ENCODE results near the gene KRTAP9-4.

Gene KRTAP9-4

GRCh38 chr17:41284043-41284442, 34.6 kb downstream of the KRTAP9-4 start:
- Histone ChIP-seq H3K27ac (no peak overlapping the region), H3K27me3 (ENCODE audit: insufficient read depth, low read depth, severe bottlenecking) (peaks cover 87% of the 10 kb centered on the region), H3K36me3 (no peaks in the 10 kb centered on the region), H3K4me3 (ENCODE audit: low read depth, low read length) (no peak overlapping the region), H3K9me3 (ENCODE audit: severe bottlenecking) (no peaks in the 10 kb centered on the region)
- no peak for DNase-seq
- TF ChIP-seq, protein P1, sequence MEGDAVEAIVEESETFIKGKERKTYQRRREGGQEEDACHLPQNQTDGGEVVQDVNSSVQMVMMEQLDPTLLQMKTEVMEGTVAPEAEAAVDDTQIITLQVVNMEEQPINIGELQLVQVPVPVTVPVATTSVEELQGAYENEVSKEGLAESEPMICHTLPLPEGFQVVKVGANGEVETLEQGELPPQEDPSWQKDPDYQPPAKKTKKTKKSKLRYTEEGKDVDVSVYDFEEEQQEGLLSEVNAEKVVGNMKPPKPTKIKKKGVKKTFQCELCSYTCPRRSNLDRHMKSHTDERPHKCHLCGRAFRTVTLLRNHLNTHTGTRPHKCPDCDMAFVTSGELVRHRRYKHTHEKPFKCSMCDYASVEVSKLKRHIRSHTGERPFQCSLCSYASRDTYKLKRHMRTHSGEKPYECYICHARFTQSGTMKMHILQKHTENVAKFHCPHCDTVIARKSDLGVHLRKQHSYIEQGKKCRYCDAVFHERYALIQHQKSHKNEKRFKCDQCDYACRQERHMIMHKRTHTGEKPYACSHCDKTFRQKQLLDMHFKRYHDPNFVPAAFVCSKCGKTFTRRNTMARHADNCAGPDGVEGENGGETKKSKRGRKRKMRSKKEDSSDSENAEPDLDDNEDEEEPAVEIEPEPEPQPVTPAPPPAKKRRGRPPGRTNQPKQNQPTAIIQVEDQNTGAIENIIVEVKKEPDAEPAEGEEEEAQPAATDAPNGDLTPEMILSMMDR (IDR thresholded peaks at IDR 0.05; ENCODE audit: low read depth, low read length) = no peak

DNA sequence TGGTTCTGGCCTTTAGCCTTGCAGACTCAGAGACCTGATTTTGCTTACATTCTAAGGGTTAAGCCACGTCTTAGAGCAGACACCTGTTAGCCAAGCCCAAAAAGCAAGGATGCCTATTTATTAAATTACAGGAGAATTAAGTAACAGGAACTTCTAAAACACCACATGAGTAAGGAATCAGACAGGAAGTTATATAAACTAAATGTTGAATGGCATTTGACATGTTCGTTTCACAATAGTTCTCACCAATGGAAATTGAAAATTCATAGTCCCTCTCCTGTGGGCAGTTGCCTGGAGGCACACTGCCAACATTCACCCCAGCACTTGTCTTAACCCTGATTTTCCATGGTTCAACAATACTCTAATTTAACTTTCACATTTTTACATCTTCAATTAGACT, 35.1 kb downstream of the KRTAP9-4 start:
- Histone ChIP-seq H3K27me3 (ENCODE audit: insufficient read depth, low read depth, severe bottlenecking) (peaks cover 90% of the 10 kb centered on the region), H3K36me3 (no peaks in the 10 kb centered on the region), H3K9me3 (ENCODE audit: severe bottlenecking) (no peaks in the 10 kb centered on the region), H3K27ac (no peak overlapping the region), H3K4me3 (ENCODE audit: low read depth, low read length) (no peak overlapping the region)
- TF ChIP-seq, protein P1 (IDR thresholded peaks at IDR 0.05; ENCODE audit: low read depth, low read length) = no peak
- DNase-seq = no peak

DNA sequence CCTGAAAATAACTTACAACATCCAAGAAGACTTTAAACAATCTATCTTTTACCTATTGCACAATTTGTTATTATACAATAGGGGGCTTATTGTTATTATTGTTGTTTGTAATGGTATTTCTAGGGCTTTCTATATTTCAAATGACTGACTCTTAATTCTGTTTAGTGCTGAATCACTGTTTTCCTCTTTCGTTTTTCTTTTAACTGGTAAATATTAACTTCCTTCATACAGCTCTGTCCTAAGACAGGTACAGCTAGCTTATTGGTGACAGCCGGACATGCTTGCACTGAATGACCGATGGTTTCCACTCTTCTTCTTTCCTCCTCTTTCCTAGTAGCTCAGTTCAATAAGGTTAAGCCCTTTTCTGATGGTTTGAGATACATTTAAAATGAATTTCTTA, 37.6 kb downstream of the KRTAP9-4 start:
- no peak overlapping the region for H3K4me3 ChIP-seq (ENCODE audit: low read depth, low read length)
- TF ChIP-seq, protein P1 (IDR thresholded peaks at IDR 0.05; ENCODE audit: low read depth, low read length) = no peak
- H3K27me3 ChIP-seq (ENCODE audit: insufficient read depth, low read depth, severe bottlenecking) = peaks cover 94% of the 10 kb centered on the region
- no peaks in the 10 kb centered on the region for H3K36me3 ChIP-seq
- DNase-seq = no peak
- no peaks in the 10 kb centered on the region for H3K9me3 ChIP-seq (ENCODE audit: severe bottlenecking)
- no peak overlapping the region for H3K27ac ChIP-seq

DNA sequence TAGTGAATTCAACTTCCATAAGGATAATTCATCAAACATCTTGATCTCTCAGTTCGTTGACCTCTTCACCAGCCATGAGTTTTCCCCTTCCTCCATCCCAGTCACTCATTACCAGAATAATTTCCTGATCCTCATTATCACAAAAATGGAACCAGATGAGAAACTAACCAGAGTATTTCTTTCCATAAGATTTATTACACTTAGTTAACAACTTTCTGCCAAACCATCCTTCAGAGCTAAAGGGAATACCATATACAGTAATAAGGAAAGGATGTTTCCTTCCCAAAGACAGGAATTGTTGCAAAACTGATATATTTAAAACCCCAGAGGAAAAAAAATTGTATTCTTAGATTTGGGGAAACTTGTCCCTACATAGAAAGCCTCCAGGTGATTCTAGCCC, 44.5 kb downstream of the KRTAP9-4 start:
- H3K27ac ChIP-seq = no peak overlapping the region
- TF ChIP-seq, protein P1 (IDR thresholded peaks at IDR 0.05; ENCODE audit: low read depth, low read length) = no peak
- H3K9me3 ChIP-seq (ENCODE audit: severe bottlenecking) = no peaks in the 10 kb centered on the region
- DNase-seq = no peak
- peaks cover 93% of the 10 kb centered on the region for H3K27me3 ChIP-seq (ENCODE audit: insufficient read depth, low read depth, severe bottlenecking)
- H3K4me3 ChIP-seq (ENCODE audit: low read depth, low read length) = no peak overlapping the region
- no peaks in the 10 kb centered on the region for H3K36me3 ChIP-seq

DNA sequence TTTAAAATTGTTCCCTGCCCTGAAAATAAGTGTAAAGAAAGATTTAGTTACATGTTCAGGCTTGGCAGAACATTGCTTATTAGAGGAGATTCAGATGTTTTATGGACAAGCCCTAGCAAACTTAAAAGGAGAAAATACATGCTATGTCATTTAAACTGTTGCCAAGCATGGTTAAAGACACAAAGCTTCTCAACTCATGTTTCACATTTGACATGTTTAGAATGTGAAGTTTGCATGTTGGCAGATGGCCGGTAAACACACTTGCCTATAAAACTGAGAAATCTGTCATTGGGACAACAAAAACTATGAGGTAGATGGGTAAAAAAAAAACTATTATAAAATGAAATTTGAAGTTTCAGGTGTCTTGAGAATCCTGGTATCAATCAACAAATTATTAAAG, 47.4 kb downstream of the KRTAP9-4 start:
- no peaks in the 10 kb centered on the region for H3K36me3 ChIP-seq
- H3K4me3 ChIP-seq (ENCODE audit: low read depth, low read length) = no peak overlapping the region
- H3K27me3 ChIP-seq (ENCODE audit: insufficient read depth, low read depth, severe bottlenecking) = peaks cover 89% of the 10 kb centered on the region
- H3K27ac ChIP-seq = no peak overlapping the region
- DNase-seq = no peak
- peaks cover 3% of the 10 kb centered on the region for H3K9me3 ChIP-seq (ENCODE audit: severe bottlenecking)
- TF ChIP-seq, protein P1 (IDR thresholded peaks at IDR 0.05; ENCODE audit: low read depth, low read length) = no peak

GRCh38 chr17:41298458-41299135, 49.1 kb downstream of the KRTAP9-4 start:
- H3K36me3 ChIP-seq = no peaks in the 10 kb centered on the region
- DNase-seq = no peak
- TF ChIP-seq, protein P1 (IDR thresholded peaks at IDR 0.05; ENCODE audit: low read depth, low read length) = no peak
- peaks cover 3% of the 10 kb centered on the region for H3K9me3 ChIP-seq (ENCODE audit: severe bottlenecking)
- H3K27ac ChIP-seq = no peak overlapping the region
- H3K27me3 ChIP-seq (ENCODE audit: insufficient read depth, low read depth, severe bottlenecking) = peaks cover 89% of the 10 kb centered on the region
- no peak overlapping the region for H3K4me3 ChIP-seq (ENCODE audit: low read depth, low read length)

Measured in WERI-Rb-1 (cell line).